HCT116 (cell line): ENCODE data around the gene TPRG1.

ENCODE experiments used
- CEBPB ChIP-seq: IDR thresholded peaks from 2 replicates; pipeline ENCODE4 v1.6.1; 2012; ENCODE audit warnings: low read depth
- CTCF ChIP-seq, 3 experiments: fragments of 200-600 bp in 1 of 3; sonication (generic) in 1 of 3; IDR thresholded peaks in 2 of 3; conservative IDR thresholded peaks in 1 of 3; 2 replicates each; pipeline ENCODE4 v1.5.1; 2012 to 2017; ENCODE audit warnings: low read depth in 2 of 3, low read length in 2 of 3, antibody characterized with exemption in 1 of 3, borderline replicate concordance in 1 of 3, control low read depth in 1 of 3, mild to moderate bottlenecking in 1 of 3, mixed read lengths in 1 of 3, mixed run types in 1 of 3, moderate library complexity in 1 of 3; ENCODE audit not compliant: insufficient read depth in 1 of 3
- EZH2 ChIP-seq: fragments of 200-600 bp; sonication (generic); IDR thresholded peaks from 2 replicates; pipeline ENCODE4 v1.6.1; 2017; ENCODE audit warnings: antibody characterized with exemption, mixed run types
- EZH2phosphoT487 ChIP-seq: fragments of 200-600 bp; IDR thresholded peaks from 2 replicates; pipeline ENCODE4 v1.6.1; 2018; ENCODE audit warnings: antibody characterized with exemption, borderline replicate concordance
- FOSL1 ChIP-seq: IDR thresholded peaks from 2 replicates; pipeline ENCODE4 v1.6.1; 2012; ENCODE audit warnings: low read depth
- JUND ChIP-seq: IDR thresholded peaks from 2 replicates; pipeline ENCODE4 v1.6.1; 2012
- POLR2A ChIP-seq: IDR thresholded peaks from 2 replicates; pipeline ENCODE4 v1.7.0; 2011; ENCODE audit warnings: borderline replicate concordance; ENCODE audit not compliant: insufficient read depth, insufficient read length; ENCODE audit errors: extremely low read depth
- POLR2AphosphoS5 ChIP-seq: IDR thresholded peaks from 2 replicates; pipeline ENCODE4 v1.6.1; 2011; ENCODE audit warnings: mild to moderate bottlenecking, low read depth, low read length, moderate library complexity
- RAD21 ChIP-seq: IDR thresholded peaks from 2 replicates; pipeline ENCODE4 v1.6.1; 2012; ENCODE audit warnings: low read depth, mild to moderate bottlenecking
- REST ChIP-seq: IDR thresholded peaks from 2 replicates; pipeline ENCODE4 v1.6.1; 2012; ENCODE audit warnings: low read depth
- SIN3A ChIP-seq: IDR thresholded peaks from 2 replicates; pipeline ENCODE4 v1.6.1; 2012; ENCODE audit warnings: low read depth
- SRF ChIP-seq: IDR thresholded peaks from 2 replicates; pipeline ENCODE4 v1.6.1; 2012; ENCODE audit warnings: low read depth
- ZFX ChIP-seq: fragments of 450-650 bp; IDR thresholded peaks from 2 replicates; pipeline ENCODE4 v1.6.1; 2017
- ZNF274 ChIP-seq: fragments of 200-500 bp; sonication (Bioruptor generic); IDR thresholded peaks from 2 replicates; pipeline ENCODE4 v1.6.1; 2014; ENCODE audit warnings: mild to moderate bottlenecking, low read depth, low read length, inconsistent platforms

- no peak for TF ChIP-seq POLR2AphosphoS5
- no peak for TF ChIP-seq CTCF (IDR thresholded peaks at IDR 0.05 in 2 of 3, conservative IDR thresholded peaks at IDR 0.05 in 1 of 3; ENCODE audit: borderline replicate concordance in 1 of 3, insufficient read depth in 1 of 3, low read depth in 2 of 3, low read length in 2 of 3)
- no peak for TF ChIP-seq RAD21
- TF ChIP-seq ZNF274, result no peak
- no peak for TF ChIP-seq POLR2A
- no peak for TF ChIP-seq EZH2
- TF ChIP-seq FOSL1, result no peak
- no peak for TF ChIP-seq ZFX
- no peak for TF ChIP-seq SRF
- no peak for TF ChIP-seq JUND
- no peak for TF ChIP-seq SIN3A
- TF ChIP-seq REST, result no peak
- TF ChIP-seq CEBPB, result no peak
- TF ChIP-seq EZH2phosphoT487, result no peak
These were observed 197.9 kb downstream of the TPRG1 start for GRCh38 chr3:189369636-189370035.
